ENCODE measurements around the gene RAB3GAP1. TPM values are rescaled to one million over a fixed set of nuclear protein-coding genes. Genes with fewer than 3 reads are reported as not detected.

Gene RAB3GAP1
- total RNA-seq, 2 donors from 2014 or later: 52.3 to 62.2 TPM

GRCh38 chr2:135151615-135152014 is 99.5 kb downstream of the RAB3GAP1 start:
- intact Hi-C loops (cut with DNase I): no loop called here
- DNase-seq (ENCODE audit: low spot score): no peak

- no peak for DNase-seq (ENCODE audit: low spot score)
- intact Hi-C loops (cut with DNase I): no loop called here
These were observed 100.3 kb downstream of the RAB3GAP1 start for GRCh38 chr2:135152361-135152760.

GRCh38 chr2:135154962-135155361 is 102.9 kb downstream of the RAB3GAP1 start:
- intact Hi-C loops (cut with DNase I): no loop called here
- DNase-seq (ENCODE audit: low spot score): no peak

GRCh38 chr2:135157856-135158255 is 105.8 kb downstream of the RAB3GAP1 start:
- intact Hi-C loops (cut with DNase I): no loop called here
- DNase-seq (ENCODE audit: low spot score): no peak

GRCh38 chr2:135159191-135159590 is 107.1 kb downstream of the RAB3GAP1 start:
- no peak for DNase-seq (ENCODE audit: low spot score)
- intact Hi-C loops (cut with DNase I): no loop called here

GRCh38 chr2:135162377-135162776 is 110.3 kb downstream of the RAB3GAP1 start:
- DNase-seq (ENCODE audit: low spot score): no peak
- intact Hi-C loops (cut with DNase I): no loop called here

- intact Hi-C loops (cut with DNase I): no loop called here
- no peak for DNase-seq (ENCODE audit: low spot score)
These were observed 110.7 kb downstream of the RAB3GAP1 start for GRCh38 chr2:135162786-135163185.

- no peak for DNase-seq (ENCODE audit: low spot score)
- intact Hi-C loops (cut with DNase I): no loop called here
These were observed 111.2 kb downstream of the RAB3GAP1 start for GRCh38 chr2:135163306-135163705.

- intact Hi-C loops (cut with DNase I): no loop called here
- no peak for DNase-seq (ENCODE audit: low spot score)
These were observed 111.8 kb downstream of the RAB3GAP1 start for GRCh38 chr2:135163901-135164300.

- DNase-seq (ENCODE audit: low spot score): no peak
- intact Hi-C loops (cut with DNase I): no loop called here
These were observed 112.3 kb downstream of the RAB3GAP1 start for GRCh38 chr2:135164431-135164830.

- no peak for DNase-seq (ENCODE audit: low spot score)
- intact Hi-C loops (cut with DNase I): no loop called here
These were observed 115.2 kb downstream of the RAB3GAP1 start for GRCh38 chr2:135167273-135167672.

- intact Hi-C loops (cut with DNase I): no loop called here
- no peak for DNase-seq (ENCODE audit: low spot score)
These were observed 116.2 kb downstream of the RAB3GAP1 start for GRCh38 chr2:135168204-135168856.

GRCh38 chr2:135169900-135170753 is 118.0 kb downstream of the RAB3GAP1 start:
- intact Hi-C loops (cut with DNase I): no loop called here
- no peak for DNase-seq (ENCODE audit: low spot score)

GRCh38 chr2:135174049-135174809 is 122.1 kb downstream of the RAB3GAP1 start:
- intact Hi-C loops (cut with DNase I): no loop called here
- DNase-seq (ENCODE audit: low spot score): no peak

- no peak for DNase-seq (ENCODE audit: low spot score)
- intact Hi-C loops (cut with DNase I): no loop called here
These were observed 122.7 kb downstream of the RAB3GAP1 start for GRCh38 chr2:135174810-135175093.

- no peak for DNase-seq (ENCODE audit: low spot score)
- intact Hi-C loops (cut with DNase I): no loop called here
These were observed 123.1 kb downstream of the RAB3GAP1 start for GRCh38 chr2:135175177-135175576.

- DNase-seq (ENCODE audit: low spot score): no peak
These were observed 127.6 kb downstream of the RAB3GAP1 start for GRCh38 chr2:135179689-135180088.

GRCh38 chr2:135182190-135182589 is 130.1 kb downstream of the RAB3GAP1 start:
- intact Hi-C loops (cut with DNase I): no loop called here
- DNase-seq (ENCODE audit: low spot score): no peak

More at GRCh38 chr2:135179689-135180088, 127.6 kb downstream of the RAB3GAP1 start:
- intact Hi-C loops (cut with DNase I): no loop called here

GRCh38 chr2:135182601-135183000 is 130.5 kb downstream of the RAB3GAP1 start:
- DNase-seq (ENCODE audit: low spot score): no peak
- intact Hi-C loops (cut with DNase I): no loop called here

GRCh38 chr2:135183822-135184221 is 131.7 kb downstream of the RAB3GAP1 start:
- intact Hi-C loops (cut with DNase I): no loop called here
- DNase-seq (ENCODE audit: low spot score): no peak

All from posterior vena cava (tissue), 2 donors.